ENCODE data around the gene FBRSL1. TPM values are rescaled to one million over a fixed set of nuclear protein-coding genes. Genes with fewer than 3 reads are reported as not detected.

FBRSL1 gene
- total RNA-seq, 1 donor from 2014 or later = 43.5 TPM

Other genes with a start within 250 kb of the FBRSL1 start
- 5.4 TPM for gene GALNT9, start 160.6 kb upstream of the FBRSL1 start, total RNA-seq
- gene LRCOL1, start 120.4 kb downstream of the FBRSL1 start, total RNA-seq = not detected
- not detected for gene P2RX2, start 128.6 kb downstream of the FBRSL1 start, total RNA-seq
- 39.8 TPM for gene POLE, start 197.2 kb downstream of the FBRSL1 start, total RNA-seq
- gene PXMP2, start 197.4 kb downstream of the FBRSL1 start, total RNA-seq = 21.9 TPM
- gene PGAM5, start 220.7 kb downstream of the FBRSL1 start, total RNA-seq = 15.0 TPM

Data from temporal lobe (tissue), 1 donor.